A673 (cell line): ENCODE data around the gene MAP7D2. TPM values are rescaled to one million over a fixed set of nuclear protein-coding genes. Genes with fewer than 3 reads are reported as not detected.

ENCODE experiments used
- BruUV-seq: library from RNA; stranded (reverse); fragments of 400-500 nt; replicated peaks from 2 replicates; lab custom pipeline; 2021; lab: Mats Ljungman, UMichigan
- CTCF ChIA-PET: fragments of 300-600 bp; sonication (Branson Sonifier 250); formaldehyde crosslinking; loops from one replicate; lab custom pipeline; 2022; ENCODE audit warnings: antibody characterized with exemption; lab: Charles Lee
- POLR2A ChIA-PET: fragments of 300-600 bp; sonication (Branson Sonifier 250); formaldehyde crosslinking; loops from one replicate; lab custom pipeline; 2022; ENCODE audit warnings: antibody characterized with exemption; ENCODE audit not compliant: low non-redundant PET; lab: Charles Lee
- DNase-seq: peaks from one replicate; pipeline ENCODE4 v3.0.0-alpha.2; 2015; ENCODE audit warnings: low spot score
- H3K27ac ChIP-seq: fragments of 200-600 bp; sonication (generic); 2 replicates; pipeline ENCODE4 v1.5.1; 2016; ENCODE audit warnings: mixed run types, low read depth, mild to moderate bottlenecking, mixed read lengths, antibody characterized with exemption, low read length; ENCODE audit not compliant: poor library complexity, severe bottlenecking
- H3K27me3 ChIP-seq: fragments of 200-600 bp; sonication (generic); replicated peaks from 2 replicates; pipeline ENCODE4 v1.6.1; 2017; ENCODE audit warnings: mixed run types, low read depth, mild to moderate bottlenecking, mixed read lengths, antibody characterized with exemption, low read length; ENCODE audit not compliant: insufficient read depth, poor library complexity
- H3K36me3 ChIP-seq: fragments of 200-600 bp; sonication (generic); 2 replicates; pipeline ENCODE4 v1.6.1; 2016; ENCODE audit warnings: mixed run types, mild to moderate bottlenecking, mixed read lengths, antibody characterized with exemption, low read length; ENCODE audit not compliant: insufficient read depth, poor library complexity, severe bottlenecking
- H3K4me1 ChIP-seq: fragments of 200-600 bp; sonication (generic); 2 replicates; pipeline ENCODE4 v1.6.1; 2017; ENCODE audit warnings: mixed run types, mild to moderate bottlenecking, mixed read lengths, antibody characterized with exemption, low read length; ENCODE audit not compliant: insufficient read depth, poor library complexity, severe bottlenecking
- H3K4me3 ChIP-seq: fragments of 200-600 bp; sonication (generic); 2 replicates; pipeline ENCODE4 v1.5.1; 2016; ENCODE audit warnings: low read depth, mixed run types, mild to moderate bottlenecking, mixed read lengths, low read length; ENCODE audit not compliant: poor library complexity, severe bottlenecking
- H3K9me3 ChIP-seq: fragments of 200-600 bp; sonication (generic); 2 replicates; pipeline ENCODE4 v1.6.1; 2016; ENCODE audit warnings: mixed run types, low read depth, mild to moderate bottlenecking, mixed read lengths, antibody characterized with exemption, low read length; ENCODE audit not compliant: poor library complexity, severe bottlenecking
- CTCF ChIP-seq: fragments of 300-800, 200-600 bp; sonication (generic); conservative IDR thresholded peaks from 2 replicates; pipeline ENCODE4 v1.5.1; 2017; ENCODE audit warnings: low read depth, mild to moderate bottlenecking, antibody characterized with exemption, low read length, moderate library complexity, mixed read lengths
- EZH2 ChIP-seq: fragments of 200-600 bp; sonication (generic); IDR thresholded peaks from 2 replicates; pipeline ENCODE4 v1.6.1; 2017; ENCODE audit warnings: borderline replicate concordance, low read depth, mild to moderate bottlenecking, mixed read lengths, antibody characterized with exemption, low read length; ENCODE audit not compliant: poor library complexity, severe bottlenecking
- intact Hi-C: fragments of 100-400 bp; cut with micrococcal nuclease; formaldehyde crosslinking; loops from one replicate; pipeline ENCODE4 v1.10.0; 2022; ENCODE audit not compliant: unreplicated experiment
- total RNA-seq: library from RNA; stranded (reverse); gene quantifications from 2 replicates; pipeline ENCODE4 v1.2.3, GENCODE V29; 2021

Gene MAP7D2
- total RNA-seq, 1 experiment from 2014 or later, result 1.2 TPM

DNA sequence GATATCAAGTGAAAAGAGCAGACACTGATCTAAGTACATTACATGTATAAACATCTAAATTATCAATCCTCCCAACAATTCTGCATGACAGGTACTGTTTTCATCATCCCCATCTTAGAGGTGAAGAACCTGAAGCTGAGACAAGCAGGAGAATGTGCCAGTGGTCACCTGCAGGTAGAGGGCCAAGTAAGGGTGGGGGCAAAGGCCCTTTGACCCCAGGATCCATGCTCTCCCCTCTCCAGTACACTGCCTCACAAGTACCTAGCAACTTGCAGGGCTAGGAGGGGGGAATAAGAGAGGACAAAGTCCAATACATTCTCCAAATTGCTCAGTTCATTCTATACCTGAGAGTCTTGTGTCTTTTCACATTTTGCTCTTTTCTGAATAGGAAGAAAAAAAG is 8.3 kb upstream of the MAP7D2 start:
- H3K4me1 ChIP-seq, result no peaks in the 10 kb centered on the region
- no TSS peak for BruUV-seq
- peaks cover 36% of the 10 kb centered on the region for H3K36me3 ChIP-seq
- DNase-seq, result no peak
- TF ChIP-seq CTCF (no peak), EZH2 (no peak)
- CTCF ChIA-PET, result no interaction called here
- POLR2A ChIA-PET, result no interaction called here
- no peak overlapping the region for H3K27ac ChIP-seq
- intact Hi-C loops, result no loop called here
- H3K4me3 ChIP-seq, result no peak overlapping the region
- no peaks in the 10 kb centered on the region for H3K9me3 ChIP-seq
- H3K27me3 ChIP-seq, result no peaks in the 10 kb centered on the region

DNA sequence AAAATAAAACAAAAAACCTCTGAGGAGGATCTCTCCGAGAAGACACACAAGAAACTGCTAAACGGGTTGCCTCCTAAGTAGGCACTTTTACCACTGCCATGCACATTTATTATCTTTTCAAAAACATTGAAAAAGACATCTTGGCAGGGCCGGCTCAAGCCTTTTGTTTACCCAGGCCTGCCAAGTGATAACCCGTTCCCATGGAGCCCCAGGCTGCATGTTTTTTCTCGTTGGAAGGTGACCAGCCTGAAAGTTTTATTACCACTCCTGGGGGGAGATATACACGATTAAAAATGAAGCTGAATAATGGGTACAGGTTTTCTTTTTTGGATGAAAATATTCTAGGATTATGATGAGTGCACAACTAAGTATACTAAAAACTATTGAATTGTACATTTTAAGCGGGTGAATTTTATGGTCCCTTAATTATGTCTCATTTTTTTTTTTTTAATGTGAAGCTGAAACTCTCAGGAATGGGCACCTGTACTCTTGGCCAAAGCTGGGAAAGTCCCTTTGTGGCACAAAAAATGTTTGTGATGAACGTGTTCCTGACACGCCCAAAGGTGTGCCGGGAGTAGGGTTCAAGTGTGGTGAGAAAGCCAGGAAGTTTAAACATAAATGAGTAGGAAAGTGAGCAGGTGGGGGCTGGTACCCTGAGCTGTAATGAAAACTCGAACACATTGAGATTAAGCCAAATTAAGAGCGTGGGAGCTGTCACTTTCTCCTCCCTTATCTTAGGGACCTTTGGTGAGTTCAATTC is 1.5 kb upstream of the MAP7D2 start:
- intact Hi-C loops, result no loop called here
- Histone ChIP-seq H3K4me3 (no peak overlapping the region), H3K27ac (no peak overlapping the region), H3K27me3 (no peaks in the 10 kb centered on the region), H3K4me1 (no peaks in the 10 kb centered on the region), H3K9me3 (no peaks in the 10 kb centered on the region), H3K36me3 (no peaks in the 10 kb centered on the region)
- BruUV-seq, result no TSS peak
- POLR2A ChIA-PET, result no interaction called here
- no peak for TF ChIP-seq EZH2
- TF ChIP-seq CTCF, result no peak
- CTCF ChIA-PET, result no interaction called here
- no peak for DNase-seq

GRCh38 chrX:20116087-20116576 is 575 bp downstream of the MAP7D2 start:
- Histone ChIP-seq H3K36me3 (no peaks in the 10 kb centered on the region), H3K27ac (no peak overlapping the region), H3K4me3 (peak overlapping the region; percentile 29), H3K27me3 (no peaks in the 10 kb centered on the region), H3K9me3 (no peaks in the 10 kb centered on the region), H3K4me1 (no peaks in the 10 kb centered on the region)
- no peak for TF ChIP-seq CTCF
- TF ChIP-seq EZH2, result no peak
- intact Hi-C loops, result no loop called here
- BruUV-seq, result no TSS peak
- ChIA-PET CTCF (no interaction called here), POLR2A (no interaction called here)
- no peak for DNase-seq
